Measurements from ENCODE around the gene CDH13.

CDH13 gene

GRCh38 chr16:83206426-83206825, 579.7 kb downstream of the CDH13 start:
- H3K9ac ChIP-seq (ENCODE audit: low read length), result no peak overlapping the region
- H3K36me3 ChIP-seq (ENCODE audit: control insufficient read depth, insufficient read depth, low read length), result no peaks in the 10 kb centered on the region
- no peaks in the 10 kb centered on the region for H3K27me3 ChIP-seq (ENCODE audit: control insufficient read depth, insufficient read depth, low read length)
- 0 out of 2 replicates have a peak, but pooled peaks cover under 1% of the 10 kb centered on the region for H3K4me1 ChIP-seq (ENCODE audit: control insufficient read depth, insufficient read depth, low read length)
- no peak overlapping the region for H3K27ac ChIP-seq (ENCODE audit: low read depth, low read length)
- no peak overlapping the region for H3K4me3 ChIP-seq (ENCODE audit: low read depth, low read length)
- H3K9me3 ChIP-seq (ENCODE audit: control insufficient read depth, insufficient read depth, low read depth, low read length), result no peaks in the 10 kb centered on the region

GRCh38 chr16:83211711-83212110, 584.9 kb downstream of the CDH13 start:
- Histone ChIP-seq H3K9ac (ENCODE audit: low read length) (no peak overlapping the region), H3K27me3 (ENCODE audit: control insufficient read depth, insufficient read depth, low read length) (no peaks in the 10 kb centered on the region), H3K36me3 (ENCODE audit: control insufficient read depth, insufficient read depth, low read length) (no peaks in the 10 kb centered on the region), H3K4me1 (ENCODE audit: control insufficient read depth, insufficient read depth, low read length) (peaks cover 6% of the 10 kb centered on the region; the same call in 1 of the 2 replicates), H3K9me3 (ENCODE audit: control insufficient read depth, insufficient read depth, low read depth, low read length) (no peaks in the 10 kb centered on the region), H3K27ac (ENCODE audit: low read depth, low read length) (no peak overlapping the region), H3K4me3 (ENCODE audit: low read depth, low read length) (no peak overlapping the region)

DNA sequence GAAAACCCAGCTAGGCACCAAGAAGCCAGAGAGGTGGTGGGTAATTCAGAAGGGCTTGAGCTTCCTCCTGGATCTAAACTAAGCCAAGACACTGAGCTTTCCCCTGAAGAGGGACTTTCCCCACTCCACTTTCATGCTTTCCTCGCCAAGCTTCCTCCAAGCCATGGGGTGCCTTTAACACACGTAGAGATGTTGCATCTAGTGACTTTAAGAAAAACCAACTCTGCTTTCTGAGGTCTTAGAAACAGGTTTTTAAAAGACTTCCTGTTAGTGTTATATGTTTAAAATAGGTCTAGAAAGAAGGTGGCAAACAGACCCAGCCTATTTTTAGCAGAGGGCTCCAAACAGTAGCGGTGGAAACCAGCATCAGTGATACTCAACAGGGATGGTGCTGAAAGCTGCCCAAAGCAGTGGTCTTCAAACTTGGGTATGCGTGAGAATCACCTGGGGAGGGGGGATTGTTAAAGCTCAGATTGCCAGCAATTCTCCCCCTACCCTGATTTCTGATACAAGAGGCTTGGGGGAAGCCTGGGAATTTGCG, 585.6 kb downstream of the CDH13 start:
- H3K9me3 ChIP-seq (ENCODE audit: control insufficient read depth, insufficient read depth, low read depth, low read length), result no peaks in the 10 kb centered on the region
- no peaks in the 10 kb centered on the region for H3K36me3 ChIP-seq (ENCODE audit: control insufficient read depth, insufficient read depth, low read length)
- peaks cover 6% of the 10 kb centered on the region; the same call in 1 of the 2 replicates for H3K4me1 ChIP-seq (ENCODE audit: control insufficient read depth, insufficient read depth, low read length)
- H3K27ac ChIP-seq (ENCODE audit: low read depth, low read length), result no peak overlapping the region
- no peaks in the 10 kb centered on the region for H3K27me3 ChIP-seq (ENCODE audit: control insufficient read depth, insufficient read depth, low read length)
- no peak overlapping the region for H3K9ac ChIP-seq (ENCODE audit: low read length)
- no peak overlapping the region for H3K4me3 ChIP-seq (ENCODE audit: low read depth, low read length)

DNA sequence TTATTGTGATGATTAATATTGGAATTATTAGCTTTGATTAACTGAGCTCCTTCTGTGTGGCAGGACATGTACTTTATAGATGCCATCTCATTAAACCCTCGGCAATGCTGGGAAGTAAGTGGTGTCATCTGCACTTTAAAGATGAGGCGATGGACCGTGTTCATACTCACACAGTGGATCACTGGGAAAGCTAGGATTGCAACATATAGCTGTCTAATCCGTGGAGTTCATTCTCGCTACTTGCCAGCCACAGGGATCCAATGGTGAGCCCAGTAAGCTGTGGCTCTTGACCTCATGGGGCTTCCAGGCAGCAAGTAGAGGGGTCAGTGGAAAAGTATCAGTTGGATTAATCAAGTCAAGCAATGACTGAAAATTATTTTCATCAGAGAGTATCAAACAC, 587.9 kb downstream of the CDH13 start:
- Histone ChIP-seq H3K9ac (ENCODE audit: low read length) (no peak overlapping the region), H3K27me3 (ENCODE audit: control insufficient read depth, insufficient read depth, low read length) (no peaks in the 10 kb centered on the region), H3K4me1 (ENCODE audit: control insufficient read depth, insufficient read depth, low read length) (peaks cover 6% of the 10 kb centered on the region; the same call in 1 of the 2 replicates), H3K36me3 (ENCODE audit: control insufficient read depth, insufficient read depth, low read length) (no peaks in the 10 kb centered on the region), H3K9me3 (ENCODE audit: control insufficient read depth, insufficient read depth, low read depth, low read length) (no peaks in the 10 kb centered on the region), H3K4me3 (ENCODE audit: low read depth, low read length) (no peak overlapping the region), H3K27ac (ENCODE audit: low read depth, low read length) (no peak overlapping the region)

GRCh38 chr16:83215406-83216001, 588.7 kb downstream of the CDH13 start:
- Histone ChIP-seq H3K9me3 (ENCODE audit: control insufficient read depth, insufficient read depth, low read depth, low read length) (no peaks in the 10 kb centered on the region), H3K9ac (ENCODE audit: low read length) (no peak overlapping the region), H3K27ac (ENCODE audit: low read depth, low read length) (no peak overlapping the region), H3K4me3 (ENCODE audit: low read depth, low read length) (no peak overlapping the region), H3K36me3 (ENCODE audit: control insufficient read depth, insufficient read depth, low read length) (no peaks in the 10 kb centered on the region), H3K4me1 (ENCODE audit: control insufficient read depth, insufficient read depth, low read length) (peaks cover 6% of the 10 kb centered on the region; the same call in 1 of the 2 replicates), H3K27me3 (ENCODE audit: control insufficient read depth, insufficient read depth, low read length) (no peaks in the 10 kb centered on the region)

DNA sequence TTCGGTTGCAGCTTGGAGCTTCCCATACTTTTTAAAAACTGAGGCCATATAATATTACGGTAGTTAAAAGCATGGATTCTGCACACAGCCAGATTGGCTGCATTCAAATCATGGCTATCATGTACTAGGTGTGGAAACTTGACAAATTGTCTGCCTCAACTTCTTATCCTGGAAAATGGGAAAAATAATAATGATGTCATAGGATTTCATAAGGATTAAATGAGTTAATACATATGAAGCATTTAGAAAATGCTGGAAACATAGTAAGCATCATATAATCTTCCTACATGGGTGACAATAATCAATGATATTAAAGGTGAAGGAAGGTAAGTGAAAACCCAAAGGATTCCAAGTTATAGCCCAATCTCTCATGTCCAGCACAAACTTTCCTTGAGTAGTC, 592.5 kb downstream of the CDH13 start:
- no peaks in the 10 kb centered on the region for H3K9me3 ChIP-seq (ENCODE audit: control insufficient read depth, insufficient read depth, low read depth, low read length)
- no peak overlapping the region for H3K9ac ChIP-seq (ENCODE audit: low read length)
- H3K36me3 ChIP-seq (ENCODE audit: control insufficient read depth, insufficient read depth, low read length), result no peaks in the 10 kb centered on the region
- no peaks in the 10 kb centered on the region for H3K27me3 ChIP-seq (ENCODE audit: control insufficient read depth, insufficient read depth, low read length)
- H3K4me3 ChIP-seq (ENCODE audit: low read depth, low read length), result no peak overlapping the region
- H3K4me1 ChIP-seq (ENCODE audit: control insufficient read depth, insufficient read depth, low read length), result no peaks in the 10 kb centered on the region
- no peak overlapping the region for H3K27ac ChIP-seq (ENCODE audit: low read depth, low read length)

GRCh38 chr16:83220066-83220465, 593.3 kb downstream of the CDH13 start:
- no peaks in the 10 kb centered on the region for H3K9me3 ChIP-seq (ENCODE audit: control insufficient read depth, insufficient read depth, low read depth, low read length)
- H3K4me3 ChIP-seq (ENCODE audit: low read depth, low read length), result no peak overlapping the region
- no peak overlapping the region for H3K9ac ChIP-seq (ENCODE audit: low read length)
- no peaks in the 10 kb centered on the region for H3K36me3 ChIP-seq (ENCODE audit: control insufficient read depth, insufficient read depth, low read length)
- no peaks in the 10 kb centered on the region for H3K4me1 ChIP-seq (ENCODE audit: control insufficient read depth, insufficient read depth, low read length)
- no peak overlapping the region for H3K27ac ChIP-seq (ENCODE audit: low read depth, low read length)
- H3K27me3 ChIP-seq (ENCODE audit: control insufficient read depth, insufficient read depth, low read length), result no peaks in the 10 kb centered on the region

DNA sequence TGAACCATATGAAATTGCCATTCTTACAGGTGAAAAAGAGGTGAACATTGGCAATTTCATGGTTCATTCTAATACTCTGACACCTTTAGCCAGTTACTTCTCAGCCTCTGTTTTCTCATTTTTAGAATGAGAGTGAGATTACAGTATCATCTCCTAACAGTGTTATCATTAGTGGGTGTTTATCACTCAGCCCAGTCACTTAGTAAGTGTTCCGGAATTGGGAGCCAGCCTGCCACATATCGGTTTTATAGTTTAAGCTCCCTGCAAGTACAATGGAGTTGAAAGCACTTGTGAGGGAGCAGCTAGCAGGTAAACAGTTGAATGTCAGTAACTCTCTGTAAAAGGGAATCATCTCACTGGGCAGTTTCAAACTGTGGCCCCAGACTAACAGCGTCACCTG, 597.9 kb downstream of the CDH13 start:
- Histone ChIP-seq H3K27ac (ENCODE audit: low read depth, low read length) (no peak overlapping the region), H3K9me3 (ENCODE audit: control insufficient read depth, insufficient read depth, low read depth, low read length) (no peaks in the 10 kb centered on the region), H3K36me3 (ENCODE audit: control insufficient read depth, insufficient read depth, low read length) (no peaks in the 10 kb centered on the region), H3K9ac (ENCODE audit: low read length) (no peak overlapping the region), H3K4me1 (ENCODE audit: control insufficient read depth, insufficient read depth, low read length) (no peaks in the 10 kb centered on the region), H3K4me3 (ENCODE audit: low read depth, low read length) (no peak overlapping the region), H3K27me3 (ENCODE audit: control insufficient read depth, insufficient read depth, low read length) (no peaks in the 10 kb centered on the region)

GRCh38 chr16:83227336-83227735, 600.6 kb downstream of the CDH13 start:
- H3K36me3 ChIP-seq (ENCODE audit: control insufficient read depth, insufficient read depth, low read length), result no peaks in the 10 kb centered on the region
- no peak overlapping the region for H3K27ac ChIP-seq (ENCODE audit: low read depth, low read length)
- H3K4me3 ChIP-seq (ENCODE audit: low read depth, low read length), result no peak overlapping the region
- H3K27me3 ChIP-seq (ENCODE audit: control insufficient read depth, insufficient read depth, low read length), result no peaks in the 10 kb centered on the region
- no peak overlapping the region for H3K9ac ChIP-seq (ENCODE audit: low read length)
- H3K4me1 ChIP-seq (ENCODE audit: control insufficient read depth, insufficient read depth, low read length), result no peaks in the 10 kb centered on the region
- H3K9me3 ChIP-seq (ENCODE audit: control insufficient read depth, insufficient read depth, low read depth, low read length), result no peaks in the 10 kb centered on the region

GRCh38 chr16:83231729-83232128, 605.0 kb downstream of the CDH13 start:
- Histone ChIP-seq H3K36me3 (ENCODE audit: control insufficient read depth, insufficient read depth, low read length) (no peaks in the 10 kb centered on the region), H3K27ac (ENCODE audit: low read depth, low read length) (no peak overlapping the region), H3K27me3 (ENCODE audit: control insufficient read depth, insufficient read depth, low read length) (no peaks in the 10 kb centered on the region), H3K9ac (ENCODE audit: low read length) (no peak overlapping the region), H3K9me3 (ENCODE audit: control insufficient read depth, insufficient read depth, low read depth, low read length) (no peaks in the 10 kb centered on the region), H3K4me3 (ENCODE audit: low read depth, low read length) (no peak overlapping the region), H3K4me1 (ENCODE audit: control insufficient read depth, insufficient read depth, low read length) (no peaks in the 10 kb centered on the region)

- no peak overlapping the region for H3K9ac ChIP-seq (ENCODE audit: low read length)
- no peaks in the 10 kb centered on the region for H3K27me3 ChIP-seq (ENCODE audit: control insufficient read depth, insufficient read depth, low read length)
- no peaks in the 10 kb centered on the region for H3K4me1 ChIP-seq (ENCODE audit: control insufficient read depth, insufficient read depth, low read length)
- no peak overlapping the region for H3K27ac ChIP-seq (ENCODE audit: low read depth, low read length)
- H3K4me3 ChIP-seq (ENCODE audit: low read depth, low read length), result no peak overlapping the region
- no peaks in the 10 kb centered on the region for H3K9me3 ChIP-seq (ENCODE audit: control insufficient read depth, insufficient read depth, low read depth, low read length)
- no peaks in the 10 kb centered on the region for H3K36me3 ChIP-seq (ENCODE audit: control insufficient read depth, insufficient read depth, low read length)
Measured at GRCh38 chr16:83233153-83233552, 606.4 kb downstream of the CDH13 start.
